HG03280 (cell line): ENCODE data around the gene OR4F6.

ENCODE experiments used
- ATAC-seq: cut with Tn5 transposase; IDR thresholded peaks from one replicate; pipeline ENCODE4 v1.9.1; 2021; ENCODE audit warnings: mild to moderate bottlenecking, moderate library complexity; ENCODE audit not compliant: unreplicated experiment

Gene OR4F6

DNA sequence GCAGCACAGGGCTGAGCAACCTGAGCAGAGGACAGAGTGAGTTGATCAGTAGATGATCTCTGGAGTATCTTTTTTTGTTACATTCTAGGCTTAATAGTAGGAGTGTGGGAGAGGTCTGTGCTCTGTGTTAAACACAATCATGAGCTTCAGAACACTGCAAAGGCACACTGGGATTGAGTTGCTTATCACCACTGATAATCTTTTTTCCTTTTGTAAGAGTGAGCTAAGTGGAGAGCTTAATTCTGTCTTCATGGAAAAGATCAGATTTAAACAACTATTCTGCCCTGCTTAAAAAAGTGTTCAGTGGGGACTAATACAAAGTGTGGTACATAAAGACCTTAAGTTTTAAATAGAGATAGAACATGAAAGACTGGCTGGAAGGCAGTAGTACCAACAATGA lies 1.1 kb downstream of the OR4F6 start:
- ATAC-seq = no peak

- no peak for ATAC-seq
Measured at GRCh38 chr15:101804941-101805340, 1.6 kb downstream of the OR4F6 start.

DNA sequence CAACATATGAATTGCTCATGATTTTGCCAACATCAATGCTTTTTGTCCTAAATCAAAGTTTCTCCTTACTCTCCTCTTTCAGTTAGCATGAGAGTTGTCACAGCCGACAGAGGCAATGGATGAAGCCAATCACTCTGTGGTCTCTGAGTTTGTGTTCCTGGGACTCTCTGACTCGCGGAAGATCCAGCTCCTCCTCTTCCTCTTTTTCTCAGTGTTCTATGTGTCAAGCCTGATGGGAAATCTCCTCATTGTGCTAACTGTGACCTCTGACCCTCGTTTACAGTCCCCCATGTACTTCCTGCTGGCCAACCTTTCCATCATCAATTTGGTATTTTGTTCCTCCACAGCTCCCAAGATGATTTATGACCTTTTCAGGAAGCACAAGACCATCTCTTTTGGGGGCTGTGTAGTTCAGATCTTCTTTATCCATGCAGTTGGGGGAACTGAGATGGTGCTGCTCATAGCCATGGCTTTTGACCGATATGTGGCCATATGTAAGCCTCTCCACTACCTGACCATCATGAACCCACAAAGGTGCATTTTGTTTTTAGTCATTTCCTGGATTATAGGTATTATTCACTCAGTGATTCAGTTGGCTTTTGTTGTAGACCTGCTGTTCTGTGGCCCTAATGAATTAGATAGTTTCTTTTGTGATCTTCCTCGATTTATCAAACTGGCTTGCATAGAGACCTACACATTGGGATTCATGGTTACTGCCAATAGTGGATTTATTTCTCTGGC lies 2.5 kb downstream of the OR4F6 start:
- ATAC-seq = no peak

- ATAC-seq = no peak
Measured at GRCh38 chr15:101807345-101807945, 4.1 kb downstream of the OR4F6 start.

GRCh38 chr15:101808201-101808600 lies 4.9 kb downstream of the OR4F6 start:
- no peak for ATAC-seq

DNA sequence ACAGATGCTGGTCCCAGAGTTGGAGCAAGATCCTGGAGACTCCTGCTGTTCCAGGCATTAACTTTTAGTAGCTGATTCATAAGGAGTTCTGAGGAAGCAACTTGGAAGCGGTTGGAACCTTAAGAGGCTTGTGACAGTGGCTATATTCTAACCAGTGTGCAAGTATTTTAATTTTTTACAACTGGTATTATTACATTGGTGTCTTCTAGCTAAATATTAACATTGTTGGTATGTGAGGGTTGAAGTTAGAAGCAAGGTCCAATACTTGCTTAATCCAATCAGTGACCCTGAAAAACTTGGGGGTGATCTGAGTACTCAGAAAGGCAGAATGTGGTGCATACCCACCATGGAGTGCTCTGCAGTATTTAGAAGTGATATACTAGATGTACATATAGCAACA lies 7.1 kb downstream of the OR4F6 start:
- no peak for ATAC-seq

DNA sequence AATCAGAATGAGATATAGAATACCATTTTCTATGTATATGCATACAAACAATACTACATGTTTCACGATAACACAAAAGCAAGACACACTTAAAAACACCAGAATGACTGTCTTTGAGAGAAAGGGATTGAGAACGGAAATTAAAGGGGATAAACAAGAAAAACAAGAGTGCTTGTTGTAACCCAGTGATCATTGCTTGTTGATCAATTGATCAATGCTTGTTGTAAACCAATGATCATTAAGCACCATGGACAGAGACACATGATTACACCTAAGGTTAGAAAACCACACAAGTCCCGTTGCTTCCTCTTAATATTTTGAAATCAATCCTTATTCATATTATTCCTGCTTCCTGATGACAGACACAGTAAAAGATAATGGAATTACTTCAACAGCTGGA lies 7.6 kb downstream of the OR4F6 start:
- no peak for ATAC-seq

- no peak for ATAC-seq
Measured at GRCh38 chr15:101811902-101812301, 8.6 kb downstream of the OR4F6 start, which contains the start of gene OR4F15. Gene OR4F15 (plus strand): TSS chr15:101812202. CDS start chr15:101818187, 5,985 bp downstream.

DNA sequence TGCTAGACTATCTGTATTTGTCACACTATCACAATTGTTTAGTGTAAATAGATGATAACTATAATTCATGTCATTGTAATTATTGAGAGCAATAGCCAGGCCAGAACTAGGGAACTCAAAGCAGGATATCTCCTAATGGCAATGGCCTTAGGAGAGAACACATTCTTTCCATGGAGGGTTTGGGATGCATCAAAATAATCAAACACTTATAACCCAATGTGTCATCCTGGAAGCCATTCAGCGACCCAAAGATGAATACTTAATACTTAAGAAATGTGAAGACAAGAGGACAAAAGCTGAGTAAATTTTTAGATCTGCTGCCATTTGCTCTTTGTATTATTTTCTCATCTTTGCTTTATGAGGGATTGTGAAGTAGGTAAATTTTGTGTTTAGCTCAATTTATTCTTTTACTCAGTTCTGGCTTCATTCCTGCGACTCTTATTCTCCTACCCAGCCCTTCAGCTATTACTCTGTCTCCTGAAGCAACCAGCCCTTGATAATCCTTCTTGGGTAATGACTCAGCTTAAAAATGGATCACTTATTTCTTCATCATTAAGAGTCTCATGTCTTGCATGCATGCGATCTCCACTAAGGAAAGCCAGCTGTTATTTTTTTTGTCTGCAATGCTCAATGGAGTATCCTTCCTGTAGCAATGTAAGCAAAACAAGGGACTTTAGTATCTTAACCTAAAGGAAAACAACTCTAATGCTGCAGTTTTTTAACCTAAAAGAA lies 10.7 kb downstream of the OR4F6 start:
- ATAC-seq = no peak

DNA sequence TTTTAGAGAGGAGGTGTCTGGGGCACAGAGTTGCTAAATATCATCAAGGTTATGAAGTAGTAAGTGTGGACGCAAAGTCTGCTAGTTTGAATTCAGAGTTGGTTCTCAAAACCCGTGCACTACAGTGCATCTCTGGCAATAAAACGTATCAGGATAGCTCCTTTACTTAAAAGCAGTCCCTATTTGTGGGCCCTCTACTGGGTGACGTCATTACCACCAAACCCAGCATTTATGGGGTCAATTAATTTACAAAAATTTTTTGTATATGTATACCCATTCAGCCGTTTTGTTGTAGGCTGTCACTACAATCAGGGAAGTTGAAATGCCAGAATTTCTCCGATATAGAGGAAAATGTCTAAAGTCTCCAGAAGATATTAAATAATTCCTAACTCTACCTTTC lies 17.5 kb downstream of the OR4F6 start:
- no peak for ATAC-seq

- ATAC-seq = no peak
Measured at GRCh38 chr15:101827257-101827656, 23.9 kb downstream of the OR4F6 start.

- ATAC-seq = no peak
Measured at GRCh38 chr15:101828774-101829173, 25.5 kb downstream of the OR4F6 start.

DNA sequence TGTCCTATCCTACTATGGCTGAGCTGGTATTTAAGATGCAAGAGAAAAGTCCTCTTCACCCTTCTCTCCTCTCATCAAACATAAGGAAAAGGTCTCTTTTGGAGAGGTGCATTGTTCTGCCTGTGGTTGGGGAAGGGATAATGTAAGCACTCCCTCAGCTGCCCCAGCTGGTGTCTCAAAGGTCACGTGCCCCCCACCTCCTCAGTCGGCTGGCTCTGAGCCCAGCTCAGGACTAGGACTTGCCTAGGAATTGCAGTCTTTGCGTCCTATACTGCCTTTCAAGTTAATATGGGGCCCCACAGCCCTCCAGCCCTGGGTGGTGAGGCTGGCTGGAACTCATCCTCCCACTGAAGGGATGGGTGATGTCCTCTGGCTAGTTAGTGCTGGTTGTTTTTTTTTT lies 38.3 kb downstream of the OR4F6 start:
- no peak for ATAC-seq

- ATAC-seq = no peak
Measured at GRCh38 chr15:101844916-101845315, 41.6 kb downstream of the OR4F6 start.

DNA sequence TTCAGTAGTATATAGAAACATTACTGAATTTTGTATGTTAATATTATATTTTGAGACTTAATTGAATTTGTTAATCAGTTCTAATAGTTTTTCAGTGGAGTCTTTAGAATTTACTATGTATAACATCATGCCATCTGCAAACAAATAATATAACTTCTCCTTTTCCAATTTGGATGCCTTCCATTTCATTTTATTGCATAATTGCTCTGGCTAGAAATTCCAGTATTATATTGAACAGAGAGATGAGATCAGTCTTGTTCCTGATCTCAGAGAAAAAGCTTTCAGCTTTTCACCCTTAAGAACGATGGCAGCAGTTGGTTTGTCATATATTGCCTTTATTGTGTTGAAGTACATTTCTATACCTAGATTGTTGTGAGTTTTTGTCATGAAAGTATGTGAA lies 49.0 kb downstream of the OR4F6 start:
- ATAC-seq = no peak
